ENCODE measurements around the gene KDM4B.

KDM4B gene

GRCh38 chr19:5145521-5146511, 176.9 kb downstream of the KDM4B start:
- peaks cover 14% of the 10 kb centered on the region for H4K20me1 ChIP-seq (ENCODE audit: insufficient read depth, low read length)

GRCh38 chr19:5147074-5147977, 178.4 kb downstream of the KDM4B start:
- no peaks in the 10 kb centered on the region for H3K79me2 ChIP-seq (ENCODE audit: insufficient read depth, low read length)
- H4K20me1 ChIP-seq (ENCODE audit: insufficient read depth, low read length), result peaks cover 9% of the 10 kb centered on the region
- H3K9me3 ChIP-seq (ENCODE audit: insufficient read depth, low read length, severe bottlenecking), result no peaks in the 10 kb centered on the region
- H3K9ac ChIP-seq (ENCODE audit: low read depth, low read length), result no peak overlapping the region
- no peak for TF ChIP-seq CTCF (IDR thresholded peaks at IDR 0.05; ENCODE audit: borderline replicate concordance, extremely low read depth, low read length, poor library complexity, severe bottlenecking)
- no peak for TF ChIP-seq EZH2 (IDR thresholded peaks at IDR 0.05; ENCODE audit: borderline replicate concordance, low read depth, low read length, severe bottlenecking)
- H2AFZ ChIP-seq (ENCODE audit: low read depth, low read length), result no peak overlapping the region
- peaks cover 56% of the 10 kb centered on the region for H3K36me3 ChIP-seq (ENCODE audit: insufficient read depth, low read length)
- no peak overlapping the region for H3K4me3 ChIP-seq (ENCODE audit: low read depth in 1 of 2, low read length in 2 of 2)
- no peak overlapping the region for H3K4me2 ChIP-seq (ENCODE audit: insufficient read depth, low read length)
- no peak for ATAC-seq (ENCODE audit: insufficient read depth, low read depth)
- H3K4me1 ChIP-seq (ENCODE audit: insufficient read depth, low read length), result 0 out of 2 replicates have a peak, but pooled peaks cover 3% of the 10 kb centered on the region
- no peak for DNase-seq
- H3K27ac ChIP-seq (ENCODE audit: low read length), result no peak overlapping the region
- no peaks in the 10 kb centered on the region for H3K27me3 ChIP-seq (ENCODE audit: insufficient read depth, low read length, poor library complexity)

More at GRCh38 chr19:5145521-5146511, 176.9 kb downstream of the KDM4B start:
- Histone ChIP-seq H3K4me2 (ENCODE audit: insufficient read depth, low read length) (no peak overlapping the region), H3K27ac (ENCODE audit: low read length) (no peak overlapping the region), H3K9me3 (ENCODE audit: insufficient read depth, low read length, severe bottlenecking) (no peaks in the 10 kb centered on the region), H3K4me1 (ENCODE audit: insufficient read depth, low read length) (0 out of 2 replicates have a peak, but pooled peaks cover 3% of the 10 kb centered on the region), H3K9ac (ENCODE audit: low read depth, low read length) (no peak overlapping the region), H3K36me3 (ENCODE audit: insufficient read depth, low read length) (peaks cover 71% of the 10 kb centered on the region), H3K79me2 (ENCODE audit: insufficient read depth, low read length) (no peaks in the 10 kb centered on the region), H2AFZ (ENCODE audit: low read depth, low read length) (no peak overlapping the region), H3K4me3 (ENCODE audit: low read depth in 1 of 2, low read length in 2 of 2) (no peak overlapping the region), H3K27me3 (ENCODE audit: insufficient read depth, low read length, poor library complexity) (no peaks in the 10 kb centered on the region)
- TF ChIP-seq CTCF (IDR thresholded peaks at IDR 0.05; ENCODE audit: borderline replicate concordance, extremely low read depth, low read length, poor library complexity, severe bottlenecking) (no peak), EZH2 (IDR thresholded peaks at IDR 0.05; ENCODE audit: borderline replicate concordance, low read depth, low read length, severe bottlenecking) (no peak)
- ATAC-seq (ENCODE audit: insufficient read depth, low read depth), result no peak
- no peak for DNase-seq

GRCh38 chr19:5147978-5148793, 179.3 kb downstream of the KDM4B start:
- no peak overlapping the region for H3K27ac ChIP-seq (ENCODE audit: low read length)

More at GRCh38 chr19:5147978-5148793, 179.3 kb downstream of the KDM4B start:
- Histone ChIP-seq H3K4me2 (ENCODE audit: insufficient read depth, low read length) (no peak overlapping the region), H2AFZ (ENCODE audit: low read depth, low read length) (no peak overlapping the region), H3K27me3 (ENCODE audit: insufficient read depth, low read length, poor library complexity) (no peaks in the 10 kb centered on the region), H3K4me1 (ENCODE audit: insufficient read depth, low read length) (no peaks in the 10 kb centered on the region), H3K4me3 (ENCODE audit: low read depth in 1 of 2, low read length in 2 of 2) (no peak overlapping the region), H3K9me3 (ENCODE audit: insufficient read depth, low read length, severe bottlenecking) (no peaks in the 10 kb centered on the region), H3K79me2 (ENCODE audit: insufficient read depth, low read length) (no peaks in the 10 kb centered on the region), H3K9ac (ENCODE audit: low read depth, low read length) (no peak overlapping the region), H3K36me3 (ENCODE audit: insufficient read depth, low read length) (peaks cover 49% of the 10 kb centered on the region), H4K20me1 (ENCODE audit: insufficient read depth, low read length) (peaks cover 7% of the 10 kb centered on the region)
- DNase-seq (no peak), ATAC-seq (ENCODE audit: insufficient read depth, low read depth) (no peak)
- TF ChIP-seq EZH2 (IDR thresholded peaks at IDR 0.05; ENCODE audit: borderline replicate concordance, low read depth, low read length, severe bottlenecking) (no peak), CTCF (IDR thresholded peaks at IDR 0.05; ENCODE audit: borderline replicate concordance, extremely low read depth, low read length, poor library complexity, severe bottlenecking) (no peak)

Measured in DND-41 (cell line).